Thymus (tissue), 2 donors: ENCODE data around the gene ACOT13. TPM values are rescaled to one million over a fixed set of nuclear protein-coding genes. Genes with fewer than 3 reads are reported as not detected.

ENCODE experiments used
- polyA plus RNA-seq: library from polyadenylated mRNA; stranded (reverse); fragments of 200-250 nt; gene quantifications from one replicate; pipeline ENCODE4 v1.2.3, GENCODE V29; 2013
- total RNA-seq: library from RNA; stranded (reverse); fragments of 120-200 nt; gene quantifications from one replicate; pipeline ENCODE4 v1.2.4, GENCODE V29; 2013
- donor health status: healthy.

ACOT13 gene
- total and polyA plus RNA-seq, 2 donors, result 24.6 to 29.4 TPM

Other genes with a start within 250 kb of the ACOT13 start
- 7.7 TPM for gene GPLD1, start 177.5 kb upstream of the ACOT13 start, total RNA-seq
- gene GPLD1, start 177.5 kb upstream of the ACOT13 start, polyA plus RNA-seq, result 1.3 TPM
- 35.1 TPM for gene ALDH5A1, start 172.1 kb upstream of the ACOT13 start, total RNA-seq
- gene ALDH5A1, start 172.1 kb upstream of the ACOT13 start, polyA plus RNA-seq, result 13.4 TPM
- 0.09 TPM for gene KIAA0319, start 20.9 kb upstream of the ACOT13 start, total RNA-seq
- 0.23 TPM for gene KIAA0319, start 20.9 kb upstream of the ACOT13 start, polyA plus RNA-seq
- gene TDP2, start 178 bp upstream of the ACOT13 start, total RNA-seq, result 38.1 TPM
- 69.9 TPM for gene TDP2, start 178 bp upstream of the ACOT13 start, polyA plus RNA-seq
- gene C6orf62, start 52.1 kb downstream of the ACOT13 start, total RNA-seq, result 109 TPM
- 178 TPM for gene C6orf62, start 52.1 kb downstream of the ACOT13 start, polyA plus RNA-seq
- gene GMNN, start 107.9 kb downstream of the ACOT13 start, total RNA-seq, result 66.5 TPM
- gene GMNN, start 107.9 kb downstream of the ACOT13 start, polyA plus RNA-seq, result 21.6 TPM
- not detected for gene ARMH2, start 131.8 kb downstream of the ACOT13 start, total RNA-seq
- gene ARMH2, start 131.8 kb downstream of the ACOT13 start, polyA plus RNA-seq, result 0.21 TPM